ENCODE measurements around the gene TRABD2B. TPM values are rescaled to one million over a fixed set of nuclear protein-coding genes. Genes with fewer than 3 reads are reported as not detected.

TRABD2B gene
- total and polyA plus RNA-seq, 2 donors = 0.09 to 0.75 TPM

GRCh38 chr1:47725992-47726855, 271.0 kb downstream of the TRABD2B start:
- Histone ChIP-seq H3K4me1 (ENCODE audit: control insufficient read depth in 2 of 2, insufficient read depth in 2 of 2, low read length in 2 of 2) (no peaks in the 10 kb centered on the region), H3K9me3 (ENCODE audit: control insufficient read depth in 2 of 2, insufficient read depth in 1 of 2, low read length in 1 of 2) (no peaks in the 10 kb centered on the region), H3K4me3 (ENCODE audit: low read length in 2 of 2) (no peak overlapping the region), H3K36me3 (ENCODE audit: control insufficient read depth in 2 of 2, insufficient read depth in 2 of 2, low read length in 1 of 2) (no peaks in the 10 kb centered on the region), H3K27ac (ENCODE audit: low read depth in 1 of 2, low read length in 1 of 2) (no peak overlapping the region), H3K27me3 (ENCODE audit: control insufficient read depth in 2 of 2, insufficient read depth in 1 of 2, low read length in 1 of 2) (peaks cover 21 to 56% of the 10 kb centered on the region in 2 donors)
- DNase-seq (ENCODE audit: low read depth in 6 of 9, low spot score in 9 of 9) = peak in 8 of 9 donors; percentile 9 to 55 (median 26)
- 15% methylated on average over 22 of the region's 22 CpGs for WGBS

GRCh38 chr1:47725511-47725991, 271.6 kb downstream of the TRABD2B start:
- no peak overlapping the region for H3K27ac ChIP-seq (ENCODE audit: low read depth in 1 of 2, low read length in 1 of 2)
- H3K4me3 ChIP-seq (ENCODE audit: low read length in 2 of 2) = no peak overlapping the region
- WGBS = 7% methylated on average over 13 of the region's 13 CpGs
- no peaks in the 10 kb centered on the region for H3K9me3 ChIP-seq (ENCODE audit: control insufficient read depth in 2 of 2, insufficient read depth in 1 of 2, low read length in 1 of 2)
- no peaks in the 10 kb centered on the region for H3K36me3 ChIP-seq (ENCODE audit: control insufficient read depth in 2 of 2, insufficient read depth in 2 of 2, low read length in 1 of 2)
- H3K27me3 ChIP-seq (ENCODE audit: control insufficient read depth in 2 of 2, insufficient read depth in 1 of 2, low read length in 1 of 2) = peaks cover 21 to 56% of the 10 kb centered on the region in 2 donors
- no peak for DNase-seq (ENCODE audit: low read depth in 6 of 9, low spot score in 9 of 9)
- H3K4me1 ChIP-seq (ENCODE audit: control insufficient read depth in 2 of 2, insufficient read depth in 2 of 2, low read length in 2 of 2) = no peaks in the 10 kb centered on the region

- H3K9me3 ChIP-seq (ENCODE audit: control insufficient read depth in 2 of 2, insufficient read depth in 1 of 2, low read length in 1 of 2) = no peaks in the 10 kb centered on the region
- no peaks in the 10 kb centered on the region for H3K36me3 ChIP-seq (ENCODE audit: control insufficient read depth in 2 of 2, insufficient read depth in 2 of 2, low read length in 1 of 2)
- DNase-seq (ENCODE audit: low read depth in 6 of 9, low spot score in 9 of 9) = no peak
- no peak overlapping the region for H3K27ac ChIP-seq (ENCODE audit: low read depth in 1 of 2, low read length in 1 of 2)
- H3K4me3 ChIP-seq (ENCODE audit: low read length in 2 of 2) = no peak overlapping the region
- peaks cover 21 to 57% of the 10 kb centered on the region in 2 donors for H3K27me3 ChIP-seq (ENCODE audit: control insufficient read depth in 2 of 2, insufficient read depth in 1 of 2, low read length in 1 of 2)
- H3K4me1 ChIP-seq (ENCODE audit: control insufficient read depth in 2 of 2, insufficient read depth in 2 of 2, low read length in 2 of 2) = no peaks in the 10 kb centered on the region
- 5% methylated on average over 45 of the region's 45 CpGs for WGBS
Measured at GRCh38 chr1:47725000-47725473, 272.1 kb downstream of the TRABD2B start.

GRCh38 chr1:47724432-47724999, 272.7 kb downstream of the TRABD2B start:
- no peak for DNase-seq (ENCODE audit: low read depth in 6 of 9, low spot score in 9 of 9)
- no peak overlapping the region for H3K4me3 ChIP-seq (ENCODE audit: low read length in 2 of 2)
- WGBS = 81% methylated on average over 13 of the region's 13 CpGs
- no peaks in the 10 kb centered on the region for H3K4me1 ChIP-seq (ENCODE audit: control insufficient read depth in 2 of 2, insufficient read depth in 2 of 2, low read length in 2 of 2)
- no peaks in the 10 kb centered on the region for H3K36me3 ChIP-seq (ENCODE audit: control insufficient read depth in 2 of 2, insufficient read depth in 2 of 2, low read length in 1 of 2)
- no peaks in the 10 kb centered on the region for H3K9me3 ChIP-seq (ENCODE audit: control insufficient read depth in 2 of 2, insufficient read depth in 1 of 2, low read length in 1 of 2)
- no peak overlapping the region for H3K27ac ChIP-seq (ENCODE audit: low read depth in 1 of 2, low read length in 1 of 2)
- peaks cover 21 to 61% of the 10 kb centered on the region in 2 donors for H3K27me3 ChIP-seq (ENCODE audit: control insufficient read depth in 2 of 2, insufficient read depth in 1 of 2, low read length in 1 of 2)

- Histone ChIP-seq H3K4me1 (ENCODE audit: control insufficient read depth in 2 of 2, insufficient read depth in 2 of 2, low read length in 2 of 2) (no peaks in the 10 kb centered on the region), H3K27ac (ENCODE audit: low read depth in 1 of 2, low read length in 1 of 2) (no peak overlapping the region), H3K9me3 (ENCODE audit: control insufficient read depth in 2 of 2, insufficient read depth in 1 of 2, low read length in 1 of 2) (no peaks in the 10 kb centered on the region), H3K27me3 (ENCODE audit: control insufficient read depth in 2 of 2, insufficient read depth in 1 of 2, low read length in 1 of 2) (peaks cover 21 to 66% of the 10 kb centered on the region in 2 donors), H3K4me3 (ENCODE audit: low read length in 2 of 2) (no peak overlapping the region), H3K36me3 (ENCODE audit: control insufficient read depth in 2 of 2, insufficient read depth in 2 of 2, low read length in 1 of 2) (no peaks in the 10 kb centered on the region)
- no peak for DNase-seq (ENCODE audit: low read depth in 6 of 9, low spot score in 9 of 9)
- WGBS = 73% methylated on average over 11 of the region's 11 CpGs
Measured at GRCh38 chr1:47722909-47723580, 274.1 kb downstream of the TRABD2B start.

GRCh38 chr1:47722101-47722500, 275.1 kb downstream of the TRABD2B start:
- Histone ChIP-seq H3K27me3 (ENCODE audit: control insufficient read depth in 2 of 2, insufficient read depth in 1 of 2, low read length in 1 of 2) (peaks cover 21 to 58% of the 10 kb centered on the region in 2 donors), H3K9me3 (ENCODE audit: control insufficient read depth in 2 of 2, insufficient read depth in 1 of 2, low read length in 1 of 2) (no peaks in the 10 kb centered on the region), H3K4me1 (ENCODE audit: control insufficient read depth in 2 of 2, insufficient read depth in 2 of 2, low read length in 2 of 2) (no peaks in the 10 kb centered on the region), H3K4me3 (ENCODE audit: low read length in 2 of 2) (no peak overlapping the region), H3K36me3 (ENCODE audit: control insufficient read depth in 2 of 2, insufficient read depth in 2 of 2, low read length in 1 of 2) (no peaks in the 10 kb centered on the region), H3K27ac (ENCODE audit: low read depth in 1 of 2, low read length in 1 of 2) (no peak overlapping the region)
- WGBS = 97% methylated on average over 8 of the region's 8 CpGs
- DNase-seq (ENCODE audit: low read depth in 6 of 9, low spot score in 9 of 9) = no peak

GRCh38 chr1:47720111-47720510, 277.1 kb downstream of the TRABD2B start:
- peaks cover 11 to 50% of the 10 kb centered on the region in 2 donors for H3K27me3 ChIP-seq (ENCODE audit: control insufficient read depth in 2 of 2, insufficient read depth in 1 of 2, low read length in 1 of 2)
- no peaks in the 10 kb centered on the region for H3K36me3 ChIP-seq (ENCODE audit: control insufficient read depth in 2 of 2, insufficient read depth in 2 of 2, low read length in 1 of 2)
- H3K4me3 ChIP-seq (ENCODE audit: low read length in 2 of 2) = no peak overlapping the region
- DNase-seq (ENCODE audit: low read depth in 6 of 9, low spot score in 9 of 9) = no peak
- no peak overlapping the region for H3K27ac ChIP-seq (ENCODE audit: low read depth in 1 of 2, low read length in 1 of 2)
- no peaks in the 10 kb centered on the region for H3K9me3 ChIP-seq (ENCODE audit: control insufficient read depth in 2 of 2, insufficient read depth in 1 of 2, low read length in 1 of 2)
- no peaks in the 10 kb centered on the region for H3K4me1 ChIP-seq (ENCODE audit: control insufficient read depth in 2 of 2, insufficient read depth in 2 of 2, low read length in 2 of 2)
- WGBS = 91% methylated on average over 4 of the region's 4 CpGs

GRCh38 chr1:47717341-47717740, 279.8 kb downstream of the TRABD2B start:
- H3K4me1 ChIP-seq (ENCODE audit: control insufficient read depth in 2 of 2, insufficient read depth in 2 of 2, low read length in 2 of 2) = no peaks in the 10 kb centered on the region
- peaks cover 7 to 51% of the 10 kb centered on the region in 2 donors for H3K27me3 ChIP-seq (ENCODE audit: control insufficient read depth in 2 of 2, insufficient read depth in 1 of 2, low read length in 1 of 2)
- no peaks in the 10 kb centered on the region for H3K9me3 ChIP-seq (ENCODE audit: control insufficient read depth in 2 of 2, insufficient read depth in 1 of 2, low read length in 1 of 2)
- H3K36me3 ChIP-seq (ENCODE audit: control insufficient read depth in 2 of 2, insufficient read depth in 2 of 2, low read length in 1 of 2) = no peaks in the 10 kb centered on the region
- DNase-seq (ENCODE audit: low read depth in 6 of 9, low spot score in 9 of 9) = no peak
- H3K27ac ChIP-seq (ENCODE audit: low read depth in 1 of 2, low read length in 1 of 2) = no peak overlapping the region
- no peak overlapping the region for H3K4me3 ChIP-seq (ENCODE audit: low read length in 2 of 2)
